NOMO-1 (cell line): ENCODE data around the gene CATSPERZ.

Experiments used
- DNase-seq, 2 experiments: peaks; one replicate each; lab custom pipeline; 2025; ENCODE audit not compliant: unreplicated experiment in 2 of 2; lab: John Stamatoyannopoulos, UW

CATSPERZ gene, protein sequence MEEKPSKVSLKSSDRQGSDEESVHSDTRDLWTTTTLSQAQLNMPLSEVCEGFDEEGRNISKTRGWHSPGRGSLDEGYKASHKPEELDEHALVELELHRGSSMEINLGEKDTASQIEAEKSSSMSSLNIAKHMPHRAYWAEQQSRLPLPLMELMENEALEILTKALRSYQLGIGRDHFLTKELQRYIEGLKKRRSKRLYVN

DNA sequence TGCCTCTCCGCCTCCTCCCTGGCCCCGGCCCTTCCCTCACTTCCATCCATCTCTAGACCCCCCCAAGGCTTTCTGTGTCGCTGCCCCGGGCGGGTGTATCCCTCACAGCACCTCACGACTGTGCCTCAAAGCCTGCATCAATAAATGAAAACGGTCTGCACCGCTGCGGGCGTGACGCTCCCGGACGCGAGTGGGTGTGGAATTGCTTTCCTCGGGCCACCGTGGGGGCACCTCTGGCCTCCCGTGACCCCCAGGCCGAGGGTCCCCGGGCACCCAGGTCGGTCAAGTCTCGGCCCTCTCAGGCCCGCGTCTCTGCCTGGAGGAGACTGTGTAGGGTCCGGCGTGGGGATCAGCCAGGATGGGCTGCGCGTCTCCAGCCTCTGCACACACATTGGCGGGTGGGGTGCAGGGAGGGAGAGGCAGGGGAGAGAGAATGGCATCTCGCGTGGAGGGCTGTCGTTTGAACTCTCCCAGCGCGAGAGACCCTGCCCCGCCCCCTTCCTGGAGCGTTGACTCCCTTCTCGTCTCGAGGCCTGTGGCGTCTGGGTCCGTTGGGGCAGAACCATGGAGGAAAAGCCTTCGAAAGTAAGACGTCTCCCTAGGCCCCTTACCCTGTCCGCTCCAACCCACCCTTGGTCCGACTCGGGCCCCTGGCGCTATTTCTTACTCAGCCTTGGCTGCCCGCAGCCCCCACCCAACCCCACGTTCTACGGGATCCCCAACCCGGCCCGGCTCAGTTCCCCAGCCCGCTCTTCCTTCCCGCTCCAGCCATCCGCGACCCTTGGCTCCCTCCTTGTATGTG is at the start of gene CATSPERZ:
CATSPERZ (plus strand) TSS at position 512 of the 802 bp plus-strand sequence; CDS start at position 565, 53 bp downstream.
- DNase-seq = no peak

- no peak for DNase-seq
These were observed 49.6 kb upstream of the CATSPERZ start for GRCh38 chr11:64250415-64251015.

- DNase-seq = peak; percentile 47 to 48
These were observed 49.0 kb upstream of the CATSPERZ start, which contains the start of gene PLCB3 for GRCh38 chr11:64251016-64251752. Gene PLCB3, plus strand, starts transcription at chr11:64251530. Its CDS starts 120 bp downstream, at chr11:64251650.

GRCh38 chr11:64251753-64252002 is 48.5 kb upstream of the CATSPERZ start:
- DNase-seq = no peak

- no peak for DNase-seq
These were observed 47.9 kb upstream of the CATSPERZ start for GRCh38 chr11:64252003-64252872.

GRCh38 chr11:64253043-64253442 is 47.1 kb upstream of the CATSPERZ start:
- no peak for DNase-seq

GRCh38 chr11:64253481-64253880 is 46.7 kb upstream of the CATSPERZ start:
- DNase-seq = no peak

DNA sequence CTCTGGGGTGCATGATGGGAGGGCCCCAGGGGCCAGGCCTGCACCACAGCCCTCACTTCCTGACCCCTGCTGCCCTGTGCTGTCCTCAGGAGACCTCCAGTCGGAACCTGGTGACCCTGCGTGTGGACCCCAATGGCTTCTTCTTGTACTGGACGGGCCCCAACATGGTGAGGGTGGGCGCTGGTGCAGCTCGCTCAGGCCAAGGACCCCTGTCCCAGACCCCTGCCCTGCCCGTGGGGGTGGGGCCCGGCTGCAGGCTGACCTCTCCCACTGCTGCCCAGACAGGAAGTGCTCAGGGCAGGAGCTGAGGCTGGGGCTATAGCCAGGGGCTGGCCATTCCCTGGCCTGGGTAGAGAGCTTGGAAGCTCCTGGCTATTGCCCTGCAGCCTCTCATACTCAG is 45.8 kb upstream of the CATSPERZ start:
- no peak for DNase-seq

DNA sequence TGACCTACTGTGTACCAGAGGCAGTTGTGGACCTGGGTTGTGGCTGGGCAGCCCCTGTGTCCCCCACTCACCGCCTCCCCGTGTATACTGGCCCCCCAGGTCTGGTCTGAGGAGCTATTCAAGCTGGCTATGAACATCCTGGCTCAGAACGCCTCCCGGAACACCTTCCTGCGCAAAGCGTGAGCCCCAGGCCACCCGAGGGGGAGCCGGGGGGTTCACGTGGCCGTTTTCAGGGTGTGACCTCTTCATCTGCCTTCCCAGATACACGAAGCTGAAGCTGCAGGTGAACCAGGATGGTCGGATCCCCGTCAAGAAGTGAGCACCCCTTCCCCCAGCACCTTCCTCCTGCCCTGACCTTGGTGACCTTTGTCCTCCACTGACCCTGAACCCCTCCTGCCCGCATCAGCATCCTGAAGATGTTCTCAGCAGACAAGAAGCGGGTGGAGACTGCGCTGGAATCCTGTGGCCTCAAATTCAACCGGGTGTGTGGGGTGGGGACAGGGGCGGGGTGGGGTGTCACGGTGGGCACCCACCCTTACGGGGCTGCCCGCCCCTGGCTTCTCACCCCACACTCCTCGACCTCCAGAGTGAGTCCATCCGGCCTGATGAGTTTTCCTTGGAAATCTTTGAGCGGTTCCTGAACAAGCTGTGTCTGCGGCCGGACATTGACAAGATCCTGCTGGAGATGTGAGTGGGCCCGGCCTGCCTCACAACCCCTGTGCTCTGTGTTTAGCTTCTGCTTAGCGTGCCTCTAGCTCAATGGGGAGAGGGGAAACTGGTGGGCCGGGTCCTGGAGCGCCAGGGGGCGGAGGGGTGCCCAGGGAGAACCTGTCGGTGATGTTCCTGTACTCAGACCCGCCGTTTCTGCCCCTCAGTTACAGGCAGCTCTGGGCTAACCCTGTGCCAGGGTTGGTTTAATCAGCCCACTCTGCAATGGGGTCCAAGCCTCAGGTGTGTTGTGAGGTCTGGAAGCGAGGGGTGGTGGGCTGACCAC is 44.7 kb upstream of the CATSPERZ start:
- no peak for DNase-seq

GRCh38 chr11:64256300-64256699 is 43.9 kb upstream of the CATSPERZ start:
- DNase-seq = no peak

DNA sequence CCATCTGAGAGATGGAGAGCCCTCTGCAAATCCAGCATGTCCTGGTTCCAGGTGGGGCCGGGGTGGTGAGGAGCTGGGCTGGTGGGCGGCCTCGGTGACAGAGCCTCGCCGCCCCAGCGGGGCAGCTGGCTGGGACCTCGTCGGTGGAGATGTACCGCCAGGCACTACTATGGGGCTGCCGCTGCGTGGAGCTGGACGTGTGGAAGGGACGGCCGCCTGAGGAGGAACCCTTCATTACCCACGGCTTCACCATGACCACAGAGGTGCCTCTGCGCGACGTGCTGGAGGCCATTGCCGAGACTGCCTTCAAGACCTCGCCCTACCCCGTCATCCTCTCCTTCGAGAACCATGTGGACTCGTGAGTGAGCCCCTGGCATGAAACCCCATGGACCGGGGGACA is 41.8 kb upstream of the CATSPERZ start:
- DNase-seq = no peak

DNA sequence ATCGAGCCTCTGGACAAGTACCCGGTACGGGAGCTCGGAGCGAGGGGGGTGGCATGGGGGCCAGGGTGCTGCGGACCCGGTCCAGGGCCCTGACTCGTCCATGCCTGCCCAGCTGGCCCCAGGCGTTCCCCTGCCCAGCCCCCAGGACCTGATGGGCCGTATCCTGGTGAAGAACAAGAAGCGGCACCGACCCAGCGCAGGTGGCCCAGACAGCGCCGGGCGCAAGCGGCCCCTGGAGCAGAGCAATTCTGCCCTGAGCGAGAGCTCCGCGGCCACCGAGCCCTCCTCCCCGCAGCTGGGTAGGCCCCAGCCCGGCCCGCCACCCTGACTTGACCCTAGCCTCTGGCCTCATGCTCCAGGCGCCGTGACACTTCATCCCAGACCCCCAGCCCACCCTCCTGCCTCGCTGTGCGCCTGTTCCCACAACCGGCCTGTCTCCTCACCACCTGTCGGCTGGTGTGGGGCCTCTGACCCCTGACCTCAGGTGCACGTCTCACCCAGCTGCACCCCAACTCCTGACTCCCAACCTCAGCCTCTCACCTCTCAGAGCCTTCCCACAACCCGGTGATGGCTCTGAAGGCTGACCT is 41.1 kb upstream of the CATSPERZ start:
- no peak for DNase-seq

DNA sequence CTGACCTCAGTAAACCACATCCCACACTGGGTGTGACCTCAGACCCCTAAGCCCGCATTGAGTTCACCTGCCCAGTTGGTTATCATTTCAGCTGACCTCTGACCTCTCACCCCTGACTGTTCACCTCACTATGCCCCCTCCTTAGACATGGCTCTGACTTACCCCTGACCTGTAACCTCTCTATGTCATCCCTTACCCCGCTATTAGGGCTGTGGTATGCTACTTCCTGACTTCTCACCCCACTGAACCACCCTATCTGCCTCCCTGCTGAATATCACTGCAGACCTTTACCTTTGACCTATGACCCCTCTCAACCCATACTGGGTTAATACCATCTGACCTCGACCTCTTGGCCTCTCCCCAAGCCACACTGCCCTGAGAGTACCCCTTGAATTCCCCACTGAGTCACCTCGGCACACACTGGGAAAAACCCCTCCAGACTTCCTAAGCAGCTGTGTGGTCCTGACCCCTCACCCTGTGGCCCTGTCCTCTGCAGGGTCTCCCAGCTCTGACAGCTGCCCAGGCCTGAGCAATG is 40.6 kb upstream of the CATSPERZ start:
- no peak for DNase-seq

DNA sequence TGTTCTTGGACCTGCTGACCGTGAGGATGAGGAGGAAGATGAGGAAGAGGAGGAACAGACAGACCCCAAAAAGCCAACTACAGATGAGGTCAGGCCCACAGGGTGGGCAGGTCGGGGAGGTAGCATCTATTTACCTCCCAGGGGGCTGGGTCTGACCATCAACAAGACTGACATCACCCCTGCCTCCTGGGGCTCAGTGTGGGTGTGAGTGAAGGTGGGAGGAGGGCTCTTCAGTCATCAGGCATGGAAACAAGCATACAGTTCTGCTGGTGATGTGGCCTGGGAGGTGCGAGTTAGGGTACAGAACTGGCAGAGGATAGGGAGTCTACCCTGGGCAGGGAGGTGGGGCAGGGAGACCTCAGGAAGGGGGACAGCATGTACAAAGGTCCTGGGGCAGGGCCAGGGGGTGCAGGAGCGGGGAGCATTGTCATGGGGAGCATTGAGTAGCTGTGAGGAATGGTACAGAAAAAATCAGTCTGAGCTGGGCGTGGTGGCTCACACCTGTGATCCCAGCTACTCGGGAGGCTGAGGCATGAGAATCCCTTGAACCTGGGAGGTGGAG is 39.9 kb upstream of the CATSPERZ start:
- no peak for DNase-seq

GRCh38 chr11:64261556-64262080 is 38.5 kb upstream of the CATSPERZ start:
- no peak for DNase-seq

DNA sequence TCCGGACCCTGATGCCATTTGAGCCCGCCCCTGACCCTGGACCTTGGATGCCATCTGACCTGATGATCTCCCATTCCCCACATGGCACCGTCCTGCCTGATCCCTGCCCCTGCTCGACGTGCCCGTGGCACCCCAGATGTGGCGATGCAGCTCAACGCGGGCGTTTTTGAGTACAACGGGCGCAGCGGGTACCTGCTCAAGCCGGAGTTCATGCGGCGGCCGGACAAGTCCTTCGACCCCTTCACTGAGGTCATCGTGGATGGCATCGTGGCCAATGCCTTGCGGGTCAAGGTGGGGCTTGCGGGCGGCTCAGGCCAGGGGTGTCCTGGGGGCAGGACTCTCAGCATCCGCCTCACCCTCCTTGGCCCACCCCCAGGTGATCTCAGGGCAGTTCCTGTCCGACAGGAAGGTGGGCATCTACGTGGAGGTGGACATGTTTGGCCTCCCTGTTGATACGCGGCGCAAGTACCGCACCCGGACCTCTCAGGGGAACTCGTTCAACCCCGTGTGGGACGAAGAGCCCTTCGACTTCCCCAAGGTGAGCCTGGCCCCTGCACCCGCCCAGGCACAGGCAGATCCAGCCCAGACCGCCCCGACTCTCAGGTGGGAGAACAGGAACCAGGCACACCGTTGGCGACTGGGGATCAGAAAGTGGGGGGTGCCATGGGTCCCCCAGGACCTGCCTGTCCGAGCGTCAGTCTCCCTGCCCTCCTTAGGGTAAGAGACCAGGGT is 37.7 kb upstream of the CATSPERZ start:
- DNase-seq = no peak
